ENCODE data around the gene WNK4.

WNK4 gene

GRCh38 chr17:42779304-42779935, 990 bp upstream of the WNK4 start:
- DNase-seq, result no peak
- no peaks in the 10 kb centered on the region for H3K36me3 ChIP-seq (replicated peaks; ENCODE audit: insufficient read depth, low read length)
- H3F3A ChIP-seq (ENCODE audit: insufficient read depth, low read length), result no peaks in the 10 kb centered on the region
- no peak overlapping the region for H2AFZ ChIP-seq (ENCODE audit: low read length)
- no peak overlapping the region for H3K4me2 ChIP-seq (ENCODE audit: low read depth, low read length)
- no peaks in the 10 kb centered on the region for H3K9me2 ChIP-seq (replicated peaks; ENCODE audit: insufficient read depth, low read length)
- no peak overlapping the region for H3K4me3 ChIP-seq (ENCODE audit: low read length)
- H3K4me1 ChIP-seq (ENCODE audit: low read length), result peaks cover 16% of the 10 kb centered on the region
- peaks cover 38% of the 10 kb centered on the region for H3K27me3 ChIP-seq (replicated peaks; ENCODE audit: insufficient read depth, low read length)
- peaks cover 5% of the 10 kb centered on the region for H3K79me2 ChIP-seq (ENCODE audit: low read length)
- H3K27ac ChIP-seq (ENCODE audit: low read length), result no peak overlapping the region
- no peaks in the 10 kb centered on the region for H3K9me3 ChIP-seq (replicated peaks; ENCODE audit: insufficient read depth, low read length)
- no peak overlapping the region for H3K9ac ChIP-seq (ENCODE audit: low read length)
- H4K20me1 ChIP-seq (ENCODE audit: insufficient read depth, low read length), result no peaks in the 10 kb centered on the region
- TF ChIP-seq CTCF (IDR thresholded peaks at IDR 0.05; ENCODE audit: low read length) (no peak), EZH2phosphoT487 (IDR thresholded peaks at IDR 0.05; ENCODE audit: low read length) (no peak), EZH2 (optimal IDR thresholded peaks at IDR 0.05; ENCODE audit: low read depth, low read length) (no peak)

- no peaks in the 10 kb centered on the region for H3K79me2 ChIP-seq (ENCODE audit: low read length)
- no peak for TF ChIP-seq EZH2phosphoT487 (IDR thresholded peaks at IDR 0.05; ENCODE audit: low read length)
- TF ChIP-seq EZH2 (optimal IDR thresholded peaks at IDR 0.05; ENCODE audit: low read depth, low read length), result no peak
- no peak for TF ChIP-seq CTCF (IDR thresholded peaks at IDR 0.05; ENCODE audit: low read length)
- H4K20me1 ChIP-seq (ENCODE audit: insufficient read depth, low read length), result no peaks in the 10 kb centered on the region
- H3F3A ChIP-seq (ENCODE audit: insufficient read depth, low read length), result no peaks in the 10 kb centered on the region
- no peak overlapping the region for H3K4me3 ChIP-seq (ENCODE audit: low read length)
- H3K27ac ChIP-seq (ENCODE audit: low read length), result no peak overlapping the region
- no peaks in the 10 kb centered on the region for H3K9me3 ChIP-seq (replicated peaks; ENCODE audit: insufficient read depth, low read length)
- no peak for DNase-seq
- H3K9ac ChIP-seq (ENCODE audit: low read length), result no peak overlapping the region
- H2AFZ ChIP-seq (ENCODE audit: low read length), result no peak overlapping the region
- H3K36me3 ChIP-seq (replicated peaks; ENCODE audit: insufficient read depth, low read length), result no peaks in the 10 kb centered on the region
- no peaks in the 10 kb centered on the region for H3K9me2 ChIP-seq (replicated peaks; ENCODE audit: insufficient read depth, low read length)
- H3K27me3 ChIP-seq (replicated peaks; ENCODE audit: insufficient read depth, low read length), result peaks cover 54% of the 10 kb centered on the region
- no peak overlapping the region for H3K4me2 ChIP-seq (ENCODE audit: low read depth, low read length)
- H3K4me1 ChIP-seq (ENCODE audit: low read length), result peaks cover under 1% of the 10 kb centered on the region; the same call in 1 of the 2 replicates
These were observed 635 bp downstream of the WNK4 start for GRCh38 chr17:42780851-42781638.

- no peaks in the 10 kb centered on the region for H3K9me2 ChIP-seq (replicated peaks; ENCODE audit: insufficient read depth, low read length)
- no peaks in the 10 kb centered on the region for H4K20me1 ChIP-seq (ENCODE audit: insufficient read depth, low read length)
- no peak for TF ChIP-seq EZH2 (optimal IDR thresholded peaks at IDR 0.05; ENCODE audit: low read depth, low read length)
- no peak for TF ChIP-seq CTCF (IDR thresholded peaks at IDR 0.05; ENCODE audit: low read length)
- TF ChIP-seq EZH2phosphoT487 (IDR thresholded peaks at IDR 0.05; ENCODE audit: low read length), result no peak
- no peaks in the 10 kb centered on the region for H3K9me3 ChIP-seq (replicated peaks; ENCODE audit: insufficient read depth, low read length)
- no peak overlapping the region for H3K9ac ChIP-seq (ENCODE audit: low read length)
- H3K27ac ChIP-seq (ENCODE audit: low read length), result no peak overlapping the region
- H3K4me1 ChIP-seq (ENCODE audit: low read length), result no peaks in the 10 kb centered on the region
- H3K4me2 ChIP-seq (ENCODE audit: low read depth, low read length), result no peak overlapping the region
- no peaks in the 10 kb centered on the region for H3K79me2 ChIP-seq (ENCODE audit: low read length)
- H3F3A ChIP-seq (ENCODE audit: insufficient read depth, low read length), result no peaks in the 10 kb centered on the region
- no peak overlapping the region for H3K4me3 ChIP-seq (ENCODE audit: low read length)
- peaks cover 60% of the 10 kb centered on the region for H3K27me3 ChIP-seq (replicated peaks; ENCODE audit: insufficient read depth, low read length)
- no peak overlapping the region for H2AFZ ChIP-seq (ENCODE audit: low read length)
- no peaks in the 10 kb centered on the region for H3K36me3 ChIP-seq (replicated peaks; ENCODE audit: insufficient read depth, low read length)
- DNase-seq, result no peak
These were observed 1.3 kb downstream of the WNK4 start for GRCh38 chr17:42781639-42782165.

Measured in MM.1S (cell line).